Loucy (cell line): Measurements from ENCODE around the gene MYH10.

ENCODE experiments used
- H2AFZ ChIP-seq: fragments of 200-600 bp; sonication (generic); 2 replicates; pipeline ENCODE4 v1.6.0; 2016; ENCODE audit warnings: antibody characterized with exemption, mild to moderate bottlenecking, low read length, moderate library complexity
- H3F3A ChIP-seq: fragments of 200-600 bp; 2 replicates; pipeline ENCODE4 v1.6.0; 2016; ENCODE audit warnings: antibody characterized with exemption, low read depth, mild to moderate bottlenecking
- H3K27me3 ChIP-seq: fragments of 200-600 bp; sonication (generic); 2 replicates; pipeline ENCODE4 v1.6.1; 2014; ENCODE audit warnings: low read length, mild to moderate bottlenecking; ENCODE audit not compliant: insufficient read depth, poor library complexity, severe bottlenecking
- H3K36me3 ChIP-seq: fragments of 200-600 bp; sonication (generic); 2 replicates; pipeline ENCODE4 v1.6.1; 2016; ENCODE audit warnings: low read length; ENCODE audit not compliant: insufficient read depth
- H3K4me1 ChIP-seq: fragments of 200-600 bp; sonication (generic); 2 replicates; pipeline ENCODE4 v1.5.1; 2014; ENCODE audit warnings: low read length, mild to moderate bottlenecking; ENCODE audit not compliant: insufficient read depth, poor library complexity, severe bottlenecking
- H3K4me2 ChIP-seq: fragments of 200-600 bp; sonication (generic); 2 replicates; pipeline ENCODE4 v1.6.0; 2014; ENCODE audit warnings: antibody characterized with exemption, low read length, low read depth, mild to moderate bottlenecking; ENCODE audit not compliant: poor library complexity, severe bottlenecking
- H3K4me3 ChIP-seq: fragments of 200-600 bp; sonication (generic); 2 replicates; pipeline ENCODE4 v1.5.1; 2014; ENCODE audit warnings: low read length, mild to moderate bottlenecking, mixed read lengths; ENCODE audit not compliant: poor library complexity, severe bottlenecking
- H3K79me2 ChIP-seq: fragments of 200-600 bp; sonication (generic); 2 replicates; pipeline ENCODE4 v1.6.1; 2014; ENCODE audit warnings: low read length; ENCODE audit not compliant: insufficient read depth
- H3K9ac ChIP-seq: fragments of 200-600 bp; sonication (generic); 2 replicates; pipeline ENCODE4 v1.6.0; 2014; ENCODE audit warnings: mild to moderate bottlenecking, low read depth, low read length, moderate library complexity; ENCODE audit not compliant: poor library complexity, severe bottlenecking
- H3K9me2 ChIP-seq: fragments of 200-600 bp; sonication (generic); replicated peaks from 2 replicates; pipeline ENCODE4 v1.6.1; 2016; ENCODE audit warnings: low read depth, low read length, mixed read lengths
- H3K9me3 ChIP-seq: fragments of 200-600 bp; sonication (generic); 2 replicates; pipeline ENCODE4 v1.6.1; 2014; ENCODE audit warnings: mild to moderate bottlenecking, antibody characterized with exemption, low read length, low read depth; ENCODE audit not compliant: insufficient read depth
- H4K20me1 ChIP-seq: fragments of 200-600 bp; sonication (generic); 2 replicates; pipeline ENCODE4 v1.6.0; 2014; ENCODE audit warnings: antibody characterized with exemption, low read length, mild to moderate bottlenecking; ENCODE audit not compliant: insufficient read depth, poor library complexity, severe bottlenecking
- CTCF ChIP-seq: fragments of 200-600 bp; sonication (generic); conservative IDR thresholded peaks from 2 replicates; pipeline ENCODE4 v1.5.1; 2014; ENCODE audit warnings: mild to moderate bottlenecking, antibody characterized with exemption, low read length
- EZH2phosphoT487 ChIP-seq: fragments of 200-600 bp; IDR thresholded peaks from 2 replicates; pipeline ENCODE4 v1.6.1; 2018; ENCODE audit warnings: antibody characterized with exemption, mild to moderate bottlenecking, moderate library complexity, borderline replicate concordance

The MYH10 gene

GRCh38 chr17:8665684-8666083, 35.2 kb upstream of the MYH10 start:
- H4K20me1 ChIP-seq, result no peaks in the 10 kb centered on the region
- H3K4me2 ChIP-seq, result no peak overlapping the region
- H3K9ac ChIP-seq, result no peak overlapping the region
- no peaks in the 10 kb centered on the region for H3K9me3 ChIP-seq
- no peak overlapping the region for H2AFZ ChIP-seq
- H3K36me3 ChIP-seq, result no peaks in the 10 kb centered on the region
- no peaks in the 10 kb centered on the region for H3K79me2 ChIP-seq
- no peaks in the 10 kb centered on the region for H3F3A ChIP-seq
- H3K9me2 ChIP-seq, result no peaks in the 10 kb centered on the region
- TF ChIP-seq EZH2phosphoT487, result no peak
- no peak for TF ChIP-seq CTCF
- no peak overlapping the region for H3K4me3 ChIP-seq
- no peaks in the 10 kb centered on the region for H3K27me3 ChIP-seq
- no peaks in the 10 kb centered on the region for H3K4me1 ChIP-seq

- H3K4me3 ChIP-seq, result no peak overlapping the region
- no peaks in the 10 kb centered on the region for H3F3A ChIP-seq
- no peak for TF ChIP-seq CTCF
- no peak for TF ChIP-seq EZH2phosphoT487
- no peak overlapping the region for H2AFZ ChIP-seq
- no peaks in the 10 kb centered on the region for H3K9me3 ChIP-seq
- H3K9ac ChIP-seq, result no peak overlapping the region
- no peaks in the 10 kb centered on the region for H3K27me3 ChIP-seq
- H3K36me3 ChIP-seq, result no peaks in the 10 kb centered on the region
- peaks cover 5% of the 10 kb centered on the region for H3K4me1 ChIP-seq
- no peaks in the 10 kb centered on the region for H4K20me1 ChIP-seq
- no peak overlapping the region for H3K4me2 ChIP-seq
- H3K9me2 ChIP-seq, result no peaks in the 10 kb centered on the region
- H3K79me2 ChIP-seq, result no peaks in the 10 kb centered on the region
Observed at GRCh38 chr17:8664456-8665126, 34.1 kb upstream of the MYH10 start.

DNA sequence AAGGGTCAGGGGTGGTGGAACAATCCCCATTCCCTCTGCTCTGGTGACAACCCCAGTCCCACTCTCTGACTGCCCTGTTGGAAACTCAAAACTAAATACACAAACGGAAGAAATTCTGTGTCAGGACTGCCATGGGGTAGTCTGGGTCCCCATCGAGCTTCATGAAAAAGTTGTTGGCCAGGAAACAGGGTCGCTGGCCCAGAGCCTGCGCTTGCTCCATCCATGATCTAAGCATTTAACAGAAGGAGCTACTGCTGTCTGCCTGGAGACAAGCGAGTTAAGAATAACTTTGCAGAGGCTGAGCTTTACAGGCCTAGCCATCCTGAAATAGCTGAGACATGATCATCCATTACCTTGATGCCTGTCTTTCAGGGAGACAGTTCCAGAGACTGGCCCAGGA, 32.4 kb upstream of the MYH10 start:
- Histone ChIP-seq H3K4me2 (no peak overlapping the region), H3K79me2 (no peaks in the 10 kb centered on the region), H3K36me3 (no peaks in the 10 kb centered on the region), H3K27me3 (no peaks in the 10 kb centered on the region), H3K9me2 (no peaks in the 10 kb centered on the region), H2AFZ (no peak overlapping the region), H3F3A (no peaks in the 10 kb centered on the region), H3K4me1 (peaks cover 5% of the 10 kb centered on the region), H4K20me1 (no peaks in the 10 kb centered on the region), H3K9ac (no peak overlapping the region), H3K9me3 (no peaks in the 10 kb centered on the region), H3K4me3 (no peak overlapping the region)
- TF ChIP-seq CTCF (no peak), EZH2phosphoT487 (no peak)
